GM12878 (cell line): ENCODE data around the gene TJP1.
"Not testable (repeated sequence)": the region's sequence is repeated elsewhere in the genome, so short reads cannot be mapped to it uniquely, and the experiment has no call there.

Experiments used
- ATF2 ChIP-seq: IDR thresholded peaks from 2 replicates; pipeline ENCODE4 v1.6.1; 2012; ENCODE audit warnings: low read length, inconsistent platforms
- CBFB ChIP-seq: IDR thresholded peaks from 2 replicates; pipeline ENCODE4 v1.6.1; 2016; ENCODE audit warnings: antibody characterized with exemption, low read depth
- RCOR1 ChIP-seq: conservative IDR thresholded peaks from 2 replicates; pipeline ENCODE4 v1.6.1; 2012; ENCODE audit warnings: low read depth, low read length, improper control_type of control experiment
- REST ChIP-seq: IDR thresholded peaks from 2 replicates; pipeline ENCODE4 v1.6.1; 2012; ENCODE audit warnings: mild to moderate bottlenecking, low read depth, low read length
- SMAD5 ChIP-seq: IDR thresholded peaks from 2 replicates; pipeline ENCODE4 v1.6.1; 2016; ENCODE audit warnings: antibody characterized with exemption, low read depth
- ZNF274 ChIP-seq: IDR thresholded peaks from one replicate; pipeline ENCODE4 v1.8.0; 2011; ENCODE audit not compliant: insufficient read length, insufficient read depth

GRCh38 chr15:29672046-29672445, 150.2 kb downstream of the TJP1 start:
- not testable (repeated sequence) for TF ChIP-seq SMAD5, REST, ZNF274, ATF2, CBFB, RCOR1
